CD8-positive, alpha-beta memory T cell (primary cell): ENCODE results near the gene AP4E1. TPM values are rescaled to one million over a fixed set of nuclear protein-coding genes. Genes with fewer than 3 reads are reported as not detected.
"Not testable (repeated sequence)": the region's sequence is repeated elsewhere in the genome, so short reads cannot be mapped to it uniquely, and the experiment has no call there.

ENCODE experiments used
- CTCF ChIA-PET: fragments of 350-600 bp; sonication (Branson Sonifier 250); formaldehyde crosslinking; loops from one replicate; lab custom pipeline; 2021; ENCODE audit warnings: antibody characterized with exemption; lab: Charles Lee
- POLR2A ChIA-PET: fragments of 350-600 bp; sonication (Branson Sonifier 250); formaldehyde crosslinking; loops from one replicate; lab custom pipeline; 2021; ENCODE audit warnings: antibody characterized with exemption; lab: Charles Lee
- DNase-seq, 5 donors: peaks; one replicate each; pipeline versions ENCODE4 v3.0.0 to v3.0.0-alpha.2; 2020 to 2022; ENCODE audit warnings: mixed read lengths in 1 of 5
- H3K27ac ChIP-seq: one replicate; pipeline ENCODE4 v1.7.0; 2013; ENCODE audit warnings: low read depth, mild to moderate bottlenecking, low read length, moderate library complexity
- H3K27me3 ChIP-seq: 2 replicates; pipeline ENCODE4 v1.7.0; 2013; ENCODE audit warnings: low read length, mild to moderate bottlenecking; ENCODE audit not compliant: insufficient read depth, poor library complexity, severe bottlenecking
- H3K36me3 ChIP-seq: 2 replicates; pipeline ENCODE4 v1.7.0; 2013; ENCODE audit warnings: mild to moderate bottlenecking, low read length, moderate library complexity; ENCODE audit not compliant: insufficient read depth
- H3K4me1 ChIP-seq: 2 replicates; pipeline ENCODE4 v1.7.0; 2013; ENCODE audit warnings: mild to moderate bottlenecking, low read length, moderate library complexity; ENCODE audit not compliant: insufficient read depth
- H3K4me3 ChIP-seq: 2 replicates; pipeline ENCODE4 v1.7.0; 2013; ENCODE audit warnings: mild to moderate bottlenecking, low read length
- H3K9me3 ChIP-seq: 2 replicates; pipeline ENCODE4 v1.7.0; 2013; ENCODE audit warnings: mild to moderate bottlenecking, low read length
- H3K27ac Mint-ChIP-seq, 8 donors: one replicate each; pipeline ENCODE4 v1.8.0; 2020 to 2021; ENCODE audit warnings: mixed read lengths in 8 of 8, mild to moderate bottlenecking in 6 of 8, inconsistent platforms in 3 of 8, moderate library complexity in 3 of 8
- H3K27me3 Mint-ChIP-seq, 2 donors: one replicate each; pipeline ENCODE4 v1.8.0; 2020 to 2021; ENCODE audit warnings: mixed read lengths in 2 of 2, mild to moderate bottlenecking in 1 of 2, moderate library complexity in 1 of 2
- H3K36me3 Mint-ChIP-seq, 3 donors: one replicate each; pipeline ENCODE4 v1.8.0; 2020 to 2021; ENCODE audit warnings: mixed read lengths in 3 of 3, inconsistent platforms in 1 of 3, mild to moderate bottlenecking in 1 of 3
- H3K4me1 Mint-ChIP-seq, 3 donors: one replicate each; pipeline ENCODE4 v1.8.0; 2020 to 2021; ENCODE audit warnings: mixed read lengths in 3 of 3, inconsistent platforms in 1 of 3, mild to moderate bottlenecking in 1 of 3
- H3K4me3 Mint-ChIP-seq, 7 donors: one replicate each; pipeline ENCODE4 v1.8.0; 2020 to 2021; ENCODE audit warnings: mixed read lengths in 7 of 7, mild to moderate bottlenecking in 6 of 7, moderate library complexity in 4 of 7, inconsistent platforms in 2 of 7
- H3K9me3 Mint-ChIP-seq, 5 donors: one replicate each; pipeline ENCODE4 v1.8.0; 2020 to 2022; ENCODE audit warnings: mixed read lengths in 5 of 5, mild to moderate bottlenecking in 3 of 5, moderate library complexity in 2 of 5, inconsistent platforms in 1 of 5
- polyA plus RNA-seq: library from polyadenylated mRNA; unstranded; fragments of 300-500 nt; fragmentation: Illumina TruSeq; gene quantifications from one replicate; pipeline ENCODE4 v1.2.3, GENCODE V29; 2021
- total RNA-seq, 2 experiments: library from RNA; stranded (reverse); gene quantifications; one replicate each; pipeline ENCODE4 v1.2.3, GENCODE V29; 2021

AP4E1 gene
- total and polyA plus RNA-seq, 3 experiments from 2014 or later, result 5.8 to 18.8 (median 16.5) TPM

DNA sequence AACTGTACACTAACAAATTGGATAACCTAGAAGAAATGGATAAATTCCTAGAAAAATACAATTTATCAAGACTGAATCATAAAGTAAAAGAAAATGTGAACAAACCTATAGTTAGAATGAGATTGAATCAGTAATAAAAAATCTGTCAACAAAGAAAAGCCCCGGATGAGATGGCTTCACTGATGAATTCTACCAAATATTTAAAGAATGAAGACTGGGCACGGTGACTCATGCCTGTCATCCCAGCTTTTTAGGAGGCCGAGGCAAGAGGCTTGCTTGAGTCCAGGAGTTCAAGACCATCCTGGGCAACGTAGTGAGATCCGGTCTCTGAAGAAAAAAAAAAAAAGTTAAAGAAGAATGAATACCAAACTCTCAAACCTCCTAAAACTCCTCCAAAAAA lies 17.7 kb upstream of the AP4E1 start:
- peaks cover 9% of the 10 kb centered on the region for H3K9me3 ChIP-seq
- peaks cover 4% of the 10 kb centered on the region for H3K4me1 ChIP-seq
- H3K27me3 ChIP-seq, result no peaks in the 10 kb centered on the region
- H3K27ac ChIP-seq, result no peak overlapping the region
- H3K36me3 ChIP-seq, result no peaks in the 10 kb centered on the region
- no peaks in the 10 kb centered on the region for H3K27me3 Mint-ChIP-seq
- peaks cover 4 to 10% (median 4%) of the 10 kb centered on the region in 3 donors for H3K4me1 Mint-ChIP-seq
- ChIA-PET CTCF (interaction anchor here (1.5 kb wide), 1 partner anchor 17 kb away, joined by 4 read pairs; no protein-coding TSS in a partner anchor), POLR2A (no interaction called here)
- H3K36me3 Mint-ChIP-seq, result peaks cover 6 to 23% (median 9%) of the 10 kb centered on the region in 3 donors
- no peak overlapping the region for H3K4me3 ChIP-seq
- no peak for DNase-seq
- H3K27ac Mint-ChIP-seq, result no peak overlapping the region
- H3K9me3 Mint-ChIP-seq, result peaks cover 0 to 28% (median 19%) of the 10 kb centered on the region in 5 donors
- no peak overlapping the region for H3K4me3 Mint-ChIP-seq

DNA sequence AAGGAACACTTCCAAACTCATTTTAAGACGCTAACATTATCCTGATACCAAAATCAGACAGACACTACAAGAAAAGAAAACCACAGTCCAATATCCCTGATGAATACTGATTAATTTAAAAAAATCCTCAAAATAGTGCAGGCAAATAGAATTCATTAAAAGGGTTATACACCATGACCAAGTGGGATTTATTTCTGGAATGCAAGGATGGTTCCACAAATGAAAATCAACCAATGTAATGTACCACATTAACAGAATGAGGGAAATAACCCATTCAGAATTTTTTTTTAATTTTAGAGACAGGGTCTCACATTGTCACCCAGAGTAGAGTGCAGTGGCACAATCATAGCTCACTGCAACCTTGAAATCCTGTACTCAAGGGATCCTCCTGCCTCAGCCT lies 17.3 kb upstream of the AP4E1 start:
- Mint-ChIP-seq H3K27me3 (no peaks in the 10 kb centered on the region), H3K27ac (no peak overlapping the region), H3K4me1 (peaks cover 0 to 6% (median under 1%) of the 10 kb centered on the region in 3 donors), H3K4me3 (no peak overlapping the region), H3K9me3 (peaks cover 0 to 28% (median 19%) of the 10 kb centered on the region in 5 donors), H3K36me3 (peaks cover 6 to 23% (median 9%) of the 10 kb centered on the region in 3 donors)
- H3K27ac ChIP-seq, result no peak overlapping the region
- CTCF ChIA-PET, result no interaction called here
- no peaks in the 10 kb centered on the region for H3K36me3 ChIP-seq
- DNase-seq, result no peak
- no peaks in the 10 kb centered on the region for H3K27me3 ChIP-seq
- H3K4me1 ChIP-seq, result no peaks in the 10 kb centered on the region
- peaks cover 9% of the 10 kb centered on the region for H3K9me3 ChIP-seq
- POLR2A ChIA-PET, result interaction anchor here (0.6 kb wide), 1 partner anchor 198 kb away, joined by 6 read pairs; no protein-coding TSS in a partner anchor
- H3K4me3 ChIP-seq, result no peak overlapping the region

DNA sequence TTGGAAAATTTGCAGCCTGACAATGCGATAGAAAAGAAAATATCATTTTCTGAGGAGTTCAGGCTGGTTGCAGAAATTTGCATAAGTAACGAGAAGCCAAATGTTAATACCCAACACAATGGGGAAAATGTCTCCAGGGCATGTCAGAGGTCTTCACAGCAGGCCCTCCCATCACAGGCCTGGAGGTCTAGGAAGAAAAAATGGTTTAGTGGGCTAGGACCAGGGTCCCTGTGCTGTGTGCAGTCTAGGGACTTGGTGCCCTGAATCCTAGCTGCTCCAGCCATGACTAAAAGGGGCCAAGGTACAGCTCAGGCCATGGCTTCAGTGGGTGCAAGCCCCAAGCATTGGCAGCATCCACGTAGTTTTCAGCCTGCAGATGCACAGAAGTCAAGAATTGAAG lies 14.5 kb upstream of the AP4E1 start:
- Histone ChIP-seq H3K27me3 (no peaks in the 10 kb centered on the region), H3K36me3 (no peaks in the 10 kb centered on the region), H3K27ac (no peak overlapping the region), H3K9me3 (peaks cover 9% of the 10 kb centered on the region), H3K4me1 (no peaks in the 10 kb centered on the region), H3K4me3 (no peak overlapping the region)
- peaks cover 0 to 3% (median 0%) of the 10 kb centered on the region in 3 donors for H3K4me1 Mint-ChIP-seq
- no peak overlapping the region for H3K27ac Mint-ChIP-seq
- peaks cover 0 to 28% (median 19%) of the 10 kb centered on the region in 5 donors for H3K9me3 Mint-ChIP-seq
- no peak for DNase-seq
- ChIA-PET POLR2A (no interaction called here), CTCF (interaction anchor here (0.9 kb wide), 1 partner anchor 8 kb away, joined by 4 read pairs; no protein-coding TSS in a partner anchor)
- no peak overlapping the region for H3K4me3 Mint-ChIP-seq
- no peaks in the 10 kb centered on the region for H3K27me3 Mint-ChIP-seq
- H3K36me3 Mint-ChIP-seq, result peaks cover 6 to 23% (median 9%) of the 10 kb centered on the region in 3 donors

DNA sequence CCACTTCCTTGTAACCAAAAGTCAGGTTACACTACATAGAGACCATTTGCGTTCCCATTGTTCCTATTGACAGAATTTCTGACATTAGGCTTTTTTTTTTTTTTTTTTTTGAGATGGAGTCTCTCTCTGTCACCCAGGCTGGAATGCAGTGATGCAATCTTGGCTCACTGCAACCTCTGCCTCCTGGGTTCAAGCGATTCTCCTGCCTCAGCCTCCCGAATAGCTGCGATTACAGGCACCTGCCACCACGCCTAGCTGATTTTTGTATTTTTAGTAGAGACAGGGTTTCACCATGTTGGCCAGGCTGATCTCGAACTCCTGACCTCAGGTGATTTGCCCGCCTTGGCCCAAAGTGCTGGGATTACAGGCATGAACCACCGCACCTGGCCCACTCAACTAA lies 7.1 kb upstream of the AP4E1 start:
- H3K4me1 ChIP-seq, DNase-seq, H3K4me3 Mint-ChIP-seq, POLR2A ChIA-PET, H3K9me3 Mint-ChIP-seq, H3K27me3 ChIP-seq, H3K4me3 ChIP-seq, H3K36me3 Mint-ChIP-seq, H3K27me3 Mint-ChIP-seq, H3K27ac ChIP-seq, H3K9me3 ChIP-seq, H3K36me3 ChIP-seq, CTCF ChIA-PET: not testable (repeated sequence)
- peak overlapping the region in 1 of 8 donors; percentile 64 for H3K27ac Mint-ChIP-seq
- peaks cover 5 to 25% (median 7%) of the 10 kb centered on the region in 3 donors for H3K4me1 Mint-ChIP-seq

DNA sequence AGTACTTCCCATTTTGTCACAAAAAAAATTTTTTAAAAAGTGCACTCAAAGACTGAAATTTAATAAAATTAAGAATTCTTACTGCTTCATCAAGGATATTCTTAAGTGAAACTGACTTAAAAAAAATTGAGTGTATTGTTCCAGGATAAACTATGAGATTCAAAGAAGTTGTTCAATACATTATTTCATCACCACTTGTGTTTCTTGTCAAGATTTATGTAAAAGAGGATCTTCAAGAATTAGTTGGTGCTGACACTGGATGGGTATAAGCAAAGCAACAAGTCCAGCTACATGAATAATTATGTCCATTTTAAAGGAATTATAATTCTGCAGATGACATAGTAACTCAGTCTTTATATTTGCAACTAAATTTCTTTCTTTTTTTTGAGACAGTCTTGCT lies 4.3 kb upstream of the AP4E1 start:
- peaks cover 3% of the 10 kb centered on the region for H3K4me1 ChIP-seq
- H3K4me1 Mint-ChIP-seq, result peaks cover 14 to 28% (median 20%) of the 10 kb centered on the region in 3 donors
- POLR2A ChIA-PET, result no interaction called here
- H3K9me3 Mint-ChIP-seq, result no peaks in the 10 kb centered on the region
- H3K27me3 Mint-ChIP-seq, result no peaks in the 10 kb centered on the region
- H3K4me3 ChIP-seq, result no peak overlapping the region
- H3K4me3 Mint-ChIP-seq, result no peak overlapping the region
- DNase-seq, result no peak
- H3K9me3 ChIP-seq, result no peaks in the 10 kb centered on the region
- H3K36me3 Mint-ChIP-seq, result peaks cover 0 to 17% (median 1%) of the 10 kb centered on the region in 3 donors
- H3K27ac ChIP-seq, result no peak overlapping the region
- CTCF ChIA-PET, result interaction anchor here (4.9 kb wide), 1 partner anchor 18 kb away, joined by 32 read pairs; no protein-coding TSS in a partner anchor
- peak overlapping the region in 1 of 8 donors; percentile 63 for H3K27ac Mint-ChIP-seq
- H3K27me3 ChIP-seq, result no peaks in the 10 kb centered on the region
- H3K36me3 ChIP-seq, result no peaks in the 10 kb centered on the region

DNA sequence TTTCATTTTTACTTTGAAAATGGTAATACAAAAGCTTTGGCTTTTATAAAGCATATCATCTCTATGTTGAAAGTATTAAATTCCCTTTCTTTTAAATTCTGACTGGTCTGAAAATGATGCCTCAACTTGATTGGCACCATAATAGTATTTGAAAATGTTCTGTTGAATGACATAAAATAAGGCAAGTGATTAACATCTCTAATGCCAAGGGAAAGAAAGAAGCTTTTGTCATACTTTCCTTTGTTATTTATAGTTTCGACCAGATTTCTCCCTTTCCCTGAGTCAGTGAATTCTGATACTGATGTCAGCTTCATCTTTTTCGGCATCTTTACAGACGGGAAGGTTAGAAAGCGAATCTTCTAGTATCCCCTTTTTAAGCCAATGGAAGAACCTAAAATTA lies 3.4 kb upstream of the AP4E1 start:
- H3K27me3 Mint-ChIP-seq, result no peaks in the 10 kb centered on the region
- Histone ChIP-seq H3K9me3 (no peaks in the 10 kb centered on the region), H3K4me3 (no peak overlapping the region), H3K27me3 (no peaks in the 10 kb centered on the region), H3K27ac (no peak overlapping the region), H3K4me1 (peaks cover 6% of the 10 kb centered on the region), H3K36me3 (no peaks in the 10 kb centered on the region)
- H3K36me3 Mint-ChIP-seq, result peaks cover 0 to 17% (median 1%) of the 10 kb centered on the region in 3 donors
- ChIA-PET CTCF (interaction anchor here (4.9 kb wide), 1 partner anchor 19 kb away, joined by 32 read pairs; no protein-coding TSS in a partner anchor), POLR2A (no interaction called here)
- peaks cover 16 to 31% (median 22%) of the 10 kb centered on the region in 3 donors for H3K4me1 Mint-ChIP-seq
- peak overlapping the region in 4 of 8 donors; percentile 45 to 79 (median 64) for H3K27ac Mint-ChIP-seq
- peak overlapping the region in 1 of 7 donors; percentile 44 for H3K4me3 Mint-ChIP-seq
- no peak for DNase-seq
- no peaks in the 10 kb centered on the region for H3K9me3 Mint-ChIP-seq

DNA sequence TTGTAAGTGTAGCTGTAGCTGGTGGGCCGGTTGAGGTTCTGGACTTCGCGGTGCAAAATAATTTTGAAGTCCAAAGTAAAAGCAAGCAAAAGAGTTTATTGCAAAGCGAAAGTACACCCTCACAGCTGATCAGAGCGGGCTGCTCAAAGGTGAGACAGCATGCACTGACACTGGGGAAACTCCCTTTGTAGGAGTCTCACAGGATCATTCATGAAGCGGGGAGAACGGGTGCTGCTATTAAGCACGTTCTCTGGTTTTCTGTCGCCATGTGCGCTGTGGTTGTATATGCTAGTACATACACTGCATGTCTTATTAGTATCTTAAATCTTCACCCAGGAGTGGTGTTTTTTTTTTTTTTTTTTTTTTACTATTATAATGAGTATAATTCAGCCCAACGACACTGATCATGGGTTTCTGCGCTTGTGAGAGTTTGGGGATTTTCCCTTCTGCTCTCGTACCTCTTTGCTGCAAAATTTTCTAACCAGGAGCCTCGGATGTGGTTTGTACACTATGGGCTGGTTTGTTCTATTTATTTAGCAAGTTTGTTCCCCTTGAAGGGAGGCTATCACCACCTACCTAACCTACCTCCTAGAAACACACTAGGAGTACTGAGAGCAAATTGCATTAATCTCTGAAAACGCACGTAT lies 1.4 kb upstream of the AP4E1 start:
- peaks cover 2% of the 10 kb centered on the region for H3K36me3 ChIP-seq
- Mint-ChIP-seq H3K36me3 (peaks cover 0 to 25% (median 4%) of the 10 kb centered on the region in 3 donors), H3K4me1 (peaks cover 24 to 32% (median 28%) of the 10 kb centered on the region in 3 donors), H3K27ac (peak overlapping the region; percentile 97 to 100 (median 99)), H3K4me3 (peak overlapping the region; percentile 87 to 99 (median 97)), H3K27me3 (no peaks in the 10 kb centered on the region), H3K9me3 (no peaks in the 10 kb centered on the region)
- peak; percentile 67 to 91 (median 87) for DNase-seq
- no peaks in the 10 kb centered on the region for H3K9me3 ChIP-seq
- peaks cover 6% of the 10 kb centered on the region for H3K4me1 ChIP-seq
- H3K27me3 ChIP-seq, result no peaks in the 10 kb centered on the region
- CTCF ChIA-PET, result interaction anchor here (0.9 to 4.9 kb wide), 7 partner anchors 9 to 234 kb away, joined by 3 to 32 read pairs (median 4); no protein-coding TSS in a partner anchor
- POLR2A ChIA-PET, result interaction anchor here (0.6 to 1.2 kb wide), 5 partner anchors 25 to 554 kb away, joined by 3 to 5 read pairs (median 4); no protein-coding TSS in a partner anchor
- peak overlapping the region; percentile 94 for H3K27ac ChIP-seq
- H3K4me3 ChIP-seq, result peak overlapping the region; percentile 87
